ENCODE measurements around the gene SORCS2.

SORCS2 gene

GRCh38 chr4:7755561-7755960 is 563.2 kb downstream of the SORCS2 start:
- no peak for DNase-seq
- Histone ChIP-seq H3K27ac (no peak overlapping the region), H3K4me3 (ENCODE audit: low read depth, low read length) (no peak overlapping the region), H3K27me3 (replicated peaks) (no peaks in the 10 kb centered on the region), H3K36me3 (replicated peaks) (peaks cover 36% of the 10 kb centered on the region)
- TF ChIP-seq, protein P1, sequence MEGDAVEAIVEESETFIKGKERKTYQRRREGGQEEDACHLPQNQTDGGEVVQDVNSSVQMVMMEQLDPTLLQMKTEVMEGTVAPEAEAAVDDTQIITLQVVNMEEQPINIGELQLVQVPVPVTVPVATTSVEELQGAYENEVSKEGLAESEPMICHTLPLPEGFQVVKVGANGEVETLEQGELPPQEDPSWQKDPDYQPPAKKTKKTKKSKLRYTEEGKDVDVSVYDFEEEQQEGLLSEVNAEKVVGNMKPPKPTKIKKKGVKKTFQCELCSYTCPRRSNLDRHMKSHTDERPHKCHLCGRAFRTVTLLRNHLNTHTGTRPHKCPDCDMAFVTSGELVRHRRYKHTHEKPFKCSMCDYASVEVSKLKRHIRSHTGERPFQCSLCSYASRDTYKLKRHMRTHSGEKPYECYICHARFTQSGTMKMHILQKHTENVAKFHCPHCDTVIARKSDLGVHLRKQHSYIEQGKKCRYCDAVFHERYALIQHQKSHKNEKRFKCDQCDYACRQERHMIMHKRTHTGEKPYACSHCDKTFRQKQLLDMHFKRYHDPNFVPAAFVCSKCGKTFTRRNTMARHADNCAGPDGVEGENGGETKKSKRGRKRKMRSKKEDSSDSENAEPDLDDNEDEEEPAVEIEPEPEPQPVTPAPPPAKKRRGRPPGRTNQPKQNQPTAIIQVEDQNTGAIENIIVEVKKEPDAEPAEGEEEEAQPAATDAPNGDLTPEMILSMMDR (IDR thresholded peaks at IDR 0.05; ENCODE audit: low read depth, low read length, missing control alignments), result no peak
- in situ Hi-C loops (cut with HindIII; ENCODE audit: low pct_ligation_motif_present, low sequenced_read_pairs), result no loop called here

- H3K36me3 ChIP-seq (replicated peaks), result peaks cover 39% of the 10 kb centered on the region
- TF ChIP-seq, protein P1 (IDR thresholded peaks at IDR 0.05; ENCODE audit: low read depth, low read length, missing control alignments), result no peak
- no peaks in the 10 kb centered on the region for H3K27me3 ChIP-seq (replicated peaks)
- in situ Hi-C loops (cut with HindIII; ENCODE audit: low pct_ligation_motif_present, low sequenced_read_pairs), result no loop called here
- no peak for DNase-seq
- H3K4me3 ChIP-seq (ENCODE audit: low read depth, low read length), result no peak overlapping the region
- no peak overlapping the region for H3K27ac ChIP-seq
These were observed 563.7 kb downstream of the SORCS2 start for GRCh38 chr4:7756071-7756470.

DNA sequence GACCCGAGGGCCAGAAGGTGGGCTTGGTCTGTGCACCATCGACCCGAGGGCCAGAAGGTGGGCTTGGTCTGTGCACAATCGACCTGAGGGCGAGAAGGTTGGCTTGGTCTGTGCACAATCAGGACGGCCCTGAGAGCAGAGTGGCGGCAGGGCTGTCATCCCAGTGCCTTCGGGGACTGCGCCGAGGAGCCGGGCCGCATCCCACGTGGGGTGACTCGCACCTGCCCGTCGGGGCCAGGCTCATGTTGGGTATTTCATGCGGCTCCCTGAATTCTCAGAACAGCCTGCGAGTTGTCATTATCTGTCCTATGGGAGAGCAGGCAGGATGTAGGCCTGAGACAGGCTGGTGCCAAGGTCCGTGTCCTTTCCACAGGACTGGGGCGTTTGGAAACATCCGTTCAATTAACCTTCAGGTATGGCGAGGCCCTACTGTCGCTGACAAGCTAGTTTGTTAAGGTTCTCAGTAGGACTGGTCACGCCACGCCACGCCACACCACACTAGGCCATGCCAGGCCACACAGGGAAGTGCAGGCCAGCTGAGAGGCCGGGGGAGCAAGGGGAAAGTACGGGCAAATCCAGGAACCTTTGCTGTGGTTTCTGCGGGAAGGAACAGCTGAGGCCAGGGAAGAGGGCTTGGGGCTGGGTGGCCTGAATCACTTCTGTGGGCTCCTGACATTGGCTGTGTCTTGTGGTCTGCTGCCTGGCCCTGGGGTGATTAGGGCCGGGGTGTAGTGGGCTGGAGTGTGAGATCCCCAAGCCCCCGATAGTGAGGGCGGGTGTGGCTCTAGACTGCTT is 564.4 kb downstream of the SORCS2 start:
- in situ Hi-C loops (cut with HindIII; ENCODE audit: low pct_ligation_motif_present, low sequenced_read_pairs), result no loop called here

GRCh38 chr4:7757501-7758471 is 565.4 kb downstream of the SORCS2 start:
- H3K27ac ChIP-seq, result no peak overlapping the region
- no peak overlapping the region for H3K4me3 ChIP-seq (ENCODE audit: low read depth, low read length)
- DNase-seq, result no peak
- H3K36me3 ChIP-seq (replicated peaks), result peaks cover 57% of the 10 kb centered on the region
- in situ Hi-C loops (cut with HindIII; ENCODE audit: low pct_ligation_motif_present, low sequenced_read_pairs), result no loop called here
- H3K27me3 ChIP-seq (replicated peaks), result no peaks in the 10 kb centered on the region
- TF ChIP-seq, protein P1 (IDR thresholded peaks at IDR 0.05; ENCODE audit: low read depth, low read length, missing control alignments), result no peak

More for the DNA sequence above, 564.4 kb downstream of the SORCS2 start:
- DNase-seq, result no peak
- Histone ChIP-seq H3K4me3 (ENCODE audit: low read depth, low read length) (no peak overlapping the region), H3K27ac (no peak overlapping the region), H3K36me3 (replicated peaks) (peaks cover 46% of the 10 kb centered on the region), H3K27me3 (replicated peaks) (no peaks in the 10 kb centered on the region)
- TF ChIP-seq, protein P1 (IDR thresholded peaks at IDR 0.05; ENCODE audit: low read depth, low read length, missing control alignments), result no peak

DNA sequence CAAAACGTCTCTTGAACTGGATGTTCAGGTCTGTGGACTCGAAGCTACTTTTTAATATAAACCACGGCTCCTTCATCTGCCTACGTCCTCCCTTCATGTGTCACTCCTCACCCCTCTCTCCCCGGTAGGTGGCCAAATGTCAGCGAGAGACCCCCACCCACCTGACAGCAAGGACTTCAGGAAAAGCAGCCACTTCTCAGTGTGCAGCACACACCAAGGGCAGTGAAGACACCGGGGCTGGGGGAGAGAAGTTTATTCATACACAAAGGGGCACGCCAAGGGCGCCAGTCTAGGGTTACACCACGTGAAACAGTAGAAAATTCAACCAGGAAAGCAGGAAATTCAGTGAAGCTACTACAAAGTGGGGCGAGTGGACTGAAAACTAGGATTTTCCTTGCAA is 566.1 kb downstream of the SORCS2 start:
- in situ Hi-C loops (cut with HindIII; ENCODE audit: low pct_ligation_motif_present, low sequenced_read_pairs), result no loop called here
- no peak overlapping the region for H3K4me3 ChIP-seq (ENCODE audit: low read depth, low read length)
- H3K27ac ChIP-seq, result no peak overlapping the region
- TF ChIP-seq, protein P1 (IDR thresholded peaks at IDR 0.05; ENCODE audit: low read depth, low read length, missing control alignments), result no peak
- no peaks in the 10 kb centered on the region for H3K27me3 ChIP-seq (replicated peaks)
- peaks cover 62% of the 10 kb centered on the region for H3K36me3 ChIP-seq (replicated peaks)
- DNase-seq, result no peak

All from brain microvascular endothelial cell (primary cell).